GM21825 (cell line): ENCODE data around the gene RPL35.

Experiments
- ATAC-seq: cut with Tn5 transposase; IDR thresholded peaks from one replicate; pipeline ENCODE4 v1.9.1; 2021; ENCODE audit warnings: mild to moderate bottlenecking, moderate library complexity; ENCODE audit not compliant: unreplicated experiment

The RPL35 gene

GRCh38 chr9:124820698-124821623, 40.8 kb downstream of the RPL35 start:
- ATAC-seq = no peak

GRCh38 chr9:124818431-124819281, 43.1 kb downstream of the RPL35 start:
- no peak for ATAC-seq

GRCh38 chr9:124815601-124816000, 46.2 kb downstream of the RPL35 start:
- no peak for ATAC-seq

GRCh38 chr9:124814164-124814535, 47.6 kb downstream of the RPL35 start:
- no peak for ATAC-seq

GRCh38 chr9:124813501-124814163, 48.1 kb downstream of the RPL35 start:
- ATAC-seq = no peak

GRCh38 chr9:124813041-124813440, 48.7 kb downstream of the RPL35 start:
- ATAC-seq = no peak

- ATAC-seq = no peak
These were observed 49.3 kb downstream of the RPL35 start for GRCh38 chr9:124812441-124812876.

- no peak for ATAC-seq
These were observed 50.9 kb downstream of the RPL35 start for GRCh38 chr9:124810663-124811355.

- no peak for ATAC-seq
These were observed 51.8 kb downstream of the RPL35 start for GRCh38 chr9:124809741-124810500.

GRCh38 chr9:124809211-124809610, 52.5 kb downstream of the RPL35 start:
- ATAC-seq = no peak

GRCh38 chr9:124808246-124808956, 53.4 kb downstream of the RPL35 start:
- no peak for ATAC-seq
